Transverse colon (tissue), 4 donors: ENCODE results near the gene PTPN6. TPM values are rescaled to one million over a fixed set of nuclear protein-coding genes. Genes with fewer than 3 reads are reported as not detected.
A peak's percentile ranks its signal among the peaks of the same experiment; 100 is the strongest.

ENCODE experiments used
- DNase-seq: peaks from one replicate; pipeline ENCODE4 v3.0.0-alpha.2; 2019
- H3K27ac ChIP-seq, 4 donors: fragments of 200-600 bp; sonication (generic); 2 replicates each; pipeline ENCODE4 v1.5.1; 2016 to 2018; ENCODE audit warnings: inconsistent platforms in 4 of 4
- H3K27me3 ChIP-seq: fragments of 200-600 bp; sonication (generic); 2 replicates; pipeline ENCODE4 v1.5.1; 2017; ENCODE audit warnings: inconsistent platforms
- H3K36me3 ChIP-seq, 4 donors: fragments of 200-600 bp; sonication (generic); 2 replicates each; pipeline ENCODE4 v1.5.1; 2017 to 2019; ENCODE audit warnings: inconsistent platforms in 4 of 4
- H3K4me1 ChIP-seq, 4 donors: fragments of 200-600 bp; sonication (generic); 2 replicates each; pipeline ENCODE4 v1.5.1; 2017 to 2020; ENCODE audit warnings: inconsistent platforms in 4 of 4
- H3K4me3 ChIP-seq, 4 donors: fragments of 200-600 bp; sonication (generic); 1 replicate in 1 of 4; 2 replicates in 3 of 4; pipeline versions ENCODE4 v1.5.1 to v1.6.1; 2017 to 2019; ENCODE audit warnings: inconsistent platforms in 4 of 4
- H3K9me3 ChIP-seq, 2 donors: fragments of 200-600 bp; sonication (generic); 2 replicates each; pipeline ENCODE4 v1.5.1; 2017 to 2019; ENCODE audit warnings: inconsistent platforms in 2 of 2
- EP300 ChIP-seq: sonication (generic); formaldehyde crosslinking; IDR thresholded peaks from one replicate; pipeline ENCODE4 v1.6.1; 2017; ENCODE audit warnings: antibody characterized with exemption, low read depth
- POLR2A ChIP-seq: fragments of 450-650 bp; IDR thresholded peaks from one replicate; pipeline ENCODE4 v1.6.1; 2016; ENCODE audit warnings: antibody characterized with exemption, mild to moderate bottlenecking, moderate library complexity
- POLR2AphosphoS5 ChIP-seq, 3 donors: sonication (generic); formaldehyde crosslinking; IDR thresholded peaks; one replicate each; pipeline ENCODE4 v1.6.1; 2016; ENCODE audit warnings: antibody characterized with exemption in 3 of 3
- WGBS, 2 donors: methylation state at CpG; one replicate each; pipeline ENCODE4 v1.1.5; 2018; ENCODE audit warnings: low coverage in 1 of 2; 5-methylcytosine and 5-hydroxymethylcytosine counted together
- in situ Hi-C, 4 donors: fragments of 200-750 bp; cut with MboI; loops; one replicate each; pipeline versions ENCODE4 v1.15.0 to v1.15.1; 2017; ENCODE audit warnings: low sequenced_read_pairs in 3 of 4, low pct_ligation_motif_present in 1 of 4, low pct_unique_long_range_greater_than_20kb in 1 of 4
- intact Hi-C: fragments of 100-400 bp; cut with DNase I; formaldehyde crosslinking; loops from one replicate; pipeline ENCODE4 v1.15.1; 2023; ENCODE audit warnings: low total_unique reads
- total RNA-seq, 4 donors: library from RNA; depleted of rRNA; stranded (reverse); fragments of >200 nt; gene quantifications; one replicate each; pipeline ENCODE4 v1.1.0, GENCODE V29; 2016
- TF ChIP-seq, protein P1 (sequence below), 5 experiments: fragments of 200-600 bp in 3 of 5; fragments of 450-650 bp in 2 of 5; sonication (generic) in 3 of 5; IDR thresholded peaks; 1 replicate in 2 of 5; 2 replicates in 3 of 5; pipeline ENCODE4 v1.5.1; 2016 to 2017; ENCODE audit warnings: antibody characterized with exemption in 5 of 5, inconsistent platforms in 3 of 5, mild to moderate bottlenecking in 2 of 5, moderate library complexity in 1 of 5

The PTPN6 gene
- total RNA-seq, 4 donors from 2014 or later = 21.7 to 49.0 (median 36.1) TPM

DNA sequence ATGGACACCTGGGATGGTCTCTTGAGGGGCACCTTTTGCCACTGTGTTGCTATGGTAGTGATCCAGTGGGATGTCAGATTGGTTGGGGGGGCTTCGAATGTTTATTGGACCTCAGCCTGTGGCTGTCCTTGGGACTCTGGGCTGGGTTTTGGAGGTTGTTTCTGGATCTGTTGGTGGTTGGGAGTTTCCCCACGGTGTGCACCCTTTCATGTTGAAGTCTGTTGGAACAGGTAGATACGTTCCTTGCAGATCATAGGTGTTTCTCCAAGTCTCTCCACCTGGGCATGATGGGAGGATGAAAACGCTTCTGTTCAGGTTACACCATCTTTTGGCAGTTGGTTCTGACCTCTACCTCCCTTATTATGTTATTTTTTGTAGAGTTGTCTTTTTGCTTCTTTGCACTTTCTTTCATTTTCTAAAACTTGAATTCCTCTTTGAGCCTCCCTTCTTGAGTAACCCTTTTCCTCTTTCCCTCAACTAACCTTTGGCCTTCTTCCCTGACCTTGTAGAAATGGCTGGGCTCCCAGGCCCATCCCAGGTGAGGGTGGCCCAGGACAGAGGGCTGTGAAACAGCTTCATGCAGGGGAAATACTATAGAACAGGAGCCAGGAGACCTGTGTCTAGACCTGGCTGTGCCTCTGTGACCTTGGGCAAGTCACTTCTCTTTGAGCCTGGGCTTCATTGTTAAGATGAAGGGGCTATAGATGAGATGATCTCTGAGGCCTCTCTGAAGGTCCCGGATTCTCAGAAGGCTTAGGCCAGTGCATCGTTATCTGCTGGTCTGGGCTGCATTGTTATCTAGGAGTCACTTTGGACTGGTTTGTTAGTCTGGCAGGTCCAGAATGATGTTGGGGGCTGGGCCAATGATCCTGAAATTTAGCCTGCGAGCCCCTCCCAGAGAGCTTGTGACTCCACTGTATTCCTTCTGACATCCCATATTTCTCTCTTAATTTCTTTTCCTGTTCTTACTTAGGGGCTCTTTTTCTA lies 21.4 kb upstream of the PTPN6 start:
- no peaks in the 10 kb centered on the region for H3K27me3 ChIP-seq
- H3K27ac ChIP-seq = peak overlapping the region; percentile 96 to 99 (median 98)
- DNase-seq = no peak
- in situ Hi-C loops = loop anchor here in 2 of 4 donors (25.0 kb wide), 1 partner anchor 183 kb away; the partner anchor contains the start of gene C1RL (in 2 of the 2)
- H3K9me3 ChIP-seq = no peaks in the 10 kb centered on the region
- intact Hi-C loops = no loop called here
- WGBS, 2 donors = 51 to 52% methylated on average over 2 to 7 of the region's 7 CpGs
- H3K4me3 ChIP-seq = peak overlapping the region; percentile 94 to 97 (median 94)
- no peaks in the 10 kb centered on the region for H3K36me3 ChIP-seq
- H3K4me1 ChIP-seq = peaks cover 34 to 84% (median 70%) of the 10 kb centered on the region in 4 donors
- no peak for TF ChIP-seq POLR2AphosphoS5 (IDR thresholded peaks at IDR 0.05)
- TF ChIP-seq EP300 = no peak
- TF ChIP-seq, protein P1, sequence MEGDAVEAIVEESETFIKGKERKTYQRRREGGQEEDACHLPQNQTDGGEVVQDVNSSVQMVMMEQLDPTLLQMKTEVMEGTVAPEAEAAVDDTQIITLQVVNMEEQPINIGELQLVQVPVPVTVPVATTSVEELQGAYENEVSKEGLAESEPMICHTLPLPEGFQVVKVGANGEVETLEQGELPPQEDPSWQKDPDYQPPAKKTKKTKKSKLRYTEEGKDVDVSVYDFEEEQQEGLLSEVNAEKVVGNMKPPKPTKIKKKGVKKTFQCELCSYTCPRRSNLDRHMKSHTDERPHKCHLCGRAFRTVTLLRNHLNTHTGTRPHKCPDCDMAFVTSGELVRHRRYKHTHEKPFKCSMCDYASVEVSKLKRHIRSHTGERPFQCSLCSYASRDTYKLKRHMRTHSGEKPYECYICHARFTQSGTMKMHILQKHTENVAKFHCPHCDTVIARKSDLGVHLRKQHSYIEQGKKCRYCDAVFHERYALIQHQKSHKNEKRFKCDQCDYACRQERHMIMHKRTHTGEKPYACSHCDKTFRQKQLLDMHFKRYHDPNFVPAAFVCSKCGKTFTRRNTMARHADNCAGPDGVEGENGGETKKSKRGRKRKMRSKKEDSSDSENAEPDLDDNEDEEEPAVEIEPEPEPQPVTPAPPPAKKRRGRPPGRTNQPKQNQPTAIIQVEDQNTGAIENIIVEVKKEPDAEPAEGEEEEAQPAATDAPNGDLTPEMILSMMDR (IDR thresholded peaks at IDR 0.05) = no peak
- no peak for TF ChIP-seq POLR2A

DNA sequence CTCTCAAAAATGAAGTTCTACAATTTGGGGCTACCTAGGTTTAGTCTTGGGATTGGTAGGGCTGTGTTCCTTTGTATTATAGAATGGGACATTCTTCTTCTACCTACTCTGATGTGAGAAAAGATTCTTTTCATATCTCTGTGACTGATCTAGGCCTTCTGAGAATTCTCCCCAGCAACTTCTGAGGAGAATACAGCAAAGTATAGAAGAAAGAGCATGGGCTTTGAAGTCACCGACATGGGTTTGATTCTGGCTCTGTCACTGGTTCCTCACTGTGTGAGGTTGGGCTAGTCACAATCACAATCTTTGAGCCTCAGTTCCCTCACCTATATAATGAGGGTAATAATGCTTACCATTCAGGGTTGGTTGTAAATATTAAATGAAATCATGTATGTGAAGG lies 18.4 kb upstream of the PTPN6 start:
- Histone ChIP-seq H3K4me1 (peaks cover 27 to 71% (median 57%) of the 10 kb centered on the region in 4 donors), H3K36me3 (peaks cover 0 to 8% (median 0%) of the 10 kb centered on the region in 4 donors), H3K27ac (peak overlapping the region; percentile 55 to 99 (median 78)), H3K27me3 (no peaks in the 10 kb centered on the region), H3K4me3 (no peak overlapping the region), H3K9me3 (no peaks in the 10 kb centered on the region)
- DNase-seq = no peak
- TF ChIP-seq, protein P1 (IDR thresholded peaks at IDR 0.05) = no peak
- no peak for TF ChIP-seq POLR2A
- TF ChIP-seq POLR2AphosphoS5 (IDR thresholded peaks at IDR 0.05) = no peak
- no peak for TF ChIP-seq EP300
- intact Hi-C loops = no loop called here
- 55 to 75% methylated on average over 1 of the region's 1 CpG for WGBS, 2 donors
- in situ Hi-C loops = loop anchor here in 2 of 4 donors (25.0 kb wide), 1 partner anchor 180 kb away; the partner anchor contains the start of gene C1RL (in 2 of the 2)

DNA sequence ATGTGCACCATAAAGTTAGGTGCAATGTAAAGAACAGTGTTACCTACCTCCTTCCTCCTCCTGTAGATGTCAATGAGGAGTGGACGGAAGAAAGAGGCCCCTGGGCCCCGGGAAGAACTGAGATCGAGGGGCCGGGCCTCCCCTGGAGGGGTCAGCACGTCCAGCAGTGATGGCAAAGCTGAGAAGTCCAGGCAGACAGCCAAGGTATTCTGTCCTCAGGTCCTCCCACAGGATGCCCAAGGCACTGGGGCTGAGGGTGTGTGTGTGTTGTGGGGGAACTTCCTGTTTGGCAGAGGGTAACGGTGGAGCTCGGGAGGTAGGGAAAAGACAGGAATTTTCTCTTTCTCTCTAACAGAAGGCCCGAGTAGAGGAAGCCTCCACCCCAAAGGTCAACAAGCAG lies 17.0 kb upstream of the PTPN6 start:
- intact Hi-C loops (no loop called here), in situ Hi-C loops (loop anchor here in 2 of 4 donors (25.0 kb wide), 1 partner anchor 178 kb away; the partner anchor contains the start of gene C1RL (in 2 of the 2))
- Histone ChIP-seq H3K36me3 (peaks cover 0 to 8% (median 0%) of the 10 kb centered on the region in 4 donors), H3K4me3 (no peak overlapping the region), H3K27ac (peak overlapping the region; percentile 55 to 99 (median 78)), H3K9me3 (no peaks in the 10 kb centered on the region), H3K27me3 (no peaks in the 10 kb centered on the region), H3K4me1 (peaks cover 35 to 79% (median 63%) of the 10 kb centered on the region in 4 donors)
- WGBS, 2 donors = 20 to 24% methylated on average over 5 to 8 of the region's 8 CpGs
- no peak for DNase-seq
- TF ChIP-seq POLR2A (no peak), EP300 (no peak), POLR2AphosphoS5 (IDR thresholded peaks at IDR 0.05) (no peak)
- TF ChIP-seq, protein P1 (IDR thresholded peaks at IDR 0.05) = no peak
